Epithelial cell of proximal tubule (primary cell): Measurements from ENCODE around the gene SIRPB2. TPM values are rescaled to one million over a fixed set of nuclear protein-coding genes. Genes with fewer than 3 reads are reported as not detected.
A peak's percentile ranks its signal among the peaks of the same experiment; 100 is the strongest.

Experiments
- DNase-seq: peaks from one replicate; pipeline ENCODE4 v3.0.0-alpha.2; 2011; ENCODE audit warnings: low read depth
- H3K4me3 ChIP-seq: 2 replicates; pipeline ENCODE4 v1.5.1; 2011; ENCODE audit warnings: low read depth, mild to moderate bottlenecking, low read length
- CTCF ChIP-seq: conservative IDR thresholded peaks from 2 replicates; pipeline ENCODE4 v1.5.1; 2012; ENCODE audit warnings: low read depth, mild to moderate bottlenecking, low read length
- total RNA-seq: library from RNA; depleted of rRNA; stranded (reverse); fragments of >200 nt; gene quantifications from 2 replicates; pipeline ENCODE4 v1.2.3, GENCODE V29; 2015

The SIRPB2 gene
- total RNA-seq, 1 donor from 2014 or later = 0.29 TPM

GRCh38 chr20:1472556-1473245 is 18.5 kb downstream of the SIRPB2 start:
- no peak for TF ChIP-seq CTCF
- no peak overlapping the region for H3K4me3 ChIP-seq
- DNase-seq = no peak

- no peak overlapping the region for H3K4me3 ChIP-seq
- no peak for DNase-seq
- no peak for TF ChIP-seq CTCF
These were observed 20.0 kb downstream of the SIRPB2 start for GRCh38 chr20:1471242-1471641.

GRCh38 chr20:1469925-1470571 is 21.2 kb downstream of the SIRPB2 start:
- H3K4me3 ChIP-seq = no peak overlapping the region
- TF ChIP-seq CTCF = peak; percentile 86
- DNase-seq = peak; percentile 99

- DNase-seq = no peak
- H3K4me3 ChIP-seq = no peak overlapping the region
- no peak for TF ChIP-seq CTCF
These were observed 21.8 kb downstream of the SIRPB2 start for GRCh38 chr20:1469306-1469905.

GRCh38 chr20:1468117-1468624 is 23.0 kb downstream of the SIRPB2 start:
- DNase-seq = no peak
- no peak for TF ChIP-seq CTCF

GRCh38 chr20:1467355-1468116 is 23.7 kb downstream of the SIRPB2 start:
- no peak for DNase-seq
- no peak for TF ChIP-seq CTCF
- no peak overlapping the region for H3K4me3 ChIP-seq

More at GRCh38 chr20:1468117-1468624, 23.0 kb downstream of the SIRPB2 start:
- no peak overlapping the region for H3K4me3 ChIP-seq
